Hindlimb muscle (tissue), 1 donor: ENCODE results near the gene TNRC18. TPM values are rescaled to one million over a fixed set of nuclear protein-coding genes. Genes with fewer than 3 reads are reported as not detected.
A peak's percentile ranks its signal among the peaks of the same experiment; 100 is the strongest.

Experiments
- DNase-seq: peaks from one replicate; pipeline ENCODE4 v3.0.0-alpha.2; 2013
- polyA plus RNA-seq: library from polyadenylated mRNA; unstranded; fragments of 120-200 nt; gene quantifications from one replicate; pipeline ENCODE4 v1.2.1, GENCODE V29; 2013; ENCODE audit not compliant: insufficient read length

The TNRC18 gene
- polyA plus RNA-seq, 1 donor: 63.2 TPM

GRCh38 chr7:5403442-5403841 is 20.2 kb downstream of the TNRC18 start:
- no peak for DNase-seq

GRCh38 chr7:5397736-5398135 is 25.9 kb downstream of the TNRC18 start:
- DNase-seq: no peak

GRCh38 chr7:5396999-5397663 is 26.5 kb downstream of the TNRC18 start:
- DNase-seq: peak; percentile 42

GRCh38 chr7:5396542-5396941 is 27.1 kb downstream of the TNRC18 start:
- DNase-seq: no peak

- DNase-seq: no peak
Observed at GRCh38 chr7:5395246-5395645, 28.4 kb downstream of the TNRC18 start.

- no peak for DNase-seq
Observed at GRCh38 chr7:5394264-5395105, 29.1 kb downstream of the TNRC18 start.

- DNase-seq: no peak
Observed at GRCh38 chr7:5393748-5394147, 29.9 kb downstream of the TNRC18 start.

- DNase-seq: no peak
Observed at GRCh38 chr7:5393328-5393727, 30.3 kb downstream of the TNRC18 start.

- DNase-seq: no peak
Observed at GRCh38 chr7:5390918-5391317, 32.7 kb downstream of the TNRC18 start.

- DNase-seq: no peak
Observed at GRCh38 chr7:5388905-5389433, 34.7 kb downstream of the TNRC18 start.

GRCh38 chr7:5388273-5388901 is 35.2 kb downstream of the TNRC18 start:
- no peak for DNase-seq

- DNase-seq: no peak
Observed at GRCh38 chr7:5387711-5388245, 35.9 kb downstream of the TNRC18 start.

- DNase-seq: no peak
Observed at GRCh38 chr7:5384618-5385017, 39.0 kb downstream of the TNRC18 start.

GRCh38 chr7:5383314-5384098 is 40.1 kb downstream of the TNRC18 start:
- DNase-seq: no peak

GRCh38 chr7:5382281-5382892 is 41.2 kb downstream of the TNRC18 start:
- peak; percentile 30 for DNase-seq

GRCh38 chr7:5381071-5381772 is 42.4 kb downstream of the TNRC18 start:
- DNase-seq: no peak

GRCh38 chr7:5380350-5381070 is 43.1 kb downstream of the TNRC18 start:
- no peak for DNase-seq

GRCh38 chr7:5379546-5379945 is 44.1 kb downstream of the TNRC18 start:
- no peak for DNase-seq

- no peak for DNase-seq
Observed at GRCh38 chr7:5377816-5378215, 45.8 kb downstream of the TNRC18 start.

- no peak for DNase-seq
Observed at GRCh38 chr7:5377279-5377678, 46.4 kb downstream of the TNRC18 start.
